ENCODE results near the gene ZNRF1.
"Not testable (repeated sequence)": the region's sequence is repeated elsewhere in the genome, so short reads cannot be mapped to it uniquely, and the experiment has no call there.

The ZNRF1 gene

GRCh38 chr16:75081179-75081859 lies 82.5 kb downstream of the ZNRF1 start:
- no peak for DNase-seq

DNA sequence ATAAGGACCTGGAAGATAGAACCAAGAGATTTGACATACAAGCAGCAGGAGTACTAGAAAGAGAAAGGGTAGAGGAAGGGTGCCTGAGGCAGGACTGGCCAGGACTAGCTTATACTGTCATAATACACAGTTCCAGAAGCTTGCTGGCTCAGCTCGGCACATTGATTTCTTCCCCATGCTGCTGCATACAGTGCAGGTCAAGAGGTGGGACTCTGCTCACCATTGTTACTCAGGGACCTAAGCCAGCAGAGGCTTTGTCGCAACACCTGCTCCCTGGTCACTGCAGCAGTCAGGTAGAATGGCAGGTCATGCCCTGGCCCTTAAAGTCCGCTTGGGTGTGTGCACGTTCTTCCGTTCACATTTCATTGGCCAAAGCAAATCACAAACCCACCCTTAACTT lies 85.0 kb downstream of the ZNRF1 start:
- DNase-seq = no peak

- no peak for DNase-seq
Observed at GRCh38 chr16:75085556-75085955, 86.7 kb downstream of the ZNRF1 start.

GRCh38 chr16:75086281-75086680 lies 87.5 kb downstream of the ZNRF1 start:
- DNase-seq = no peak

GRCh38 chr16:75086688-75087374 lies 88.0 kb downstream of the ZNRF1 start:
- DNase-seq = no peak

DNA sequence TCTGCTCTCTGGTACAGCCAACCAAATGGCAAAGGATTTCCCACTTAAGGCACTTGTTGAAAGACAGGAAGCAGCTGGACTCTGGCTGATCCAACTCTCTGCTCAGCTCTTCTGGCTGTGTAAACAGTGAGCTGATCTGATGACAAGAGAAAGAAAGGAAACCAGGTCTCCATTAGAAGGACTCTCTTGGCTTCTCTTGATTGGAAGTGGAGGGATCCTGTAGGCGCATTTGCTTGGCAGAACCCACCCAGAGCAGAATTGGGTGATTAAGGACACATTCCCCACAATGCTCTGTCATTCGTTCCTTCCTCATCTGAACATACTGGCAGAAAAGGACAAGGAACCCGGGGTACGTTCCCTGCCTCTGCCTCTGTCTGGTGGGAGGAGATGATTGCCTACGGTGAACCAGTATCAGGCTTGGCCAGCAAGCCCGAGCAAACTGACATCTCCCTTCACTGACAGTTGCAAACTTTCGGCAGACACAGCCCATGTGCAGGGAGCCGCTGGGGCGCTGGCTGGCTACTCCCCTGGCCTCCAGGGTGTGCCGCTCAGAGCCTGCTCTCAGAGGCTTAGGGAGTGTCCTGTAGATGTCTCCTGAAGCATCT lies 88.7 kb downstream of the ZNRF1 start:
- peak; percentile 82 for DNase-seq

- no peak for DNase-seq
Observed at GRCh38 chr16:75088216-75088615, 89.4 kb downstream of the ZNRF1 start.

DNA sequence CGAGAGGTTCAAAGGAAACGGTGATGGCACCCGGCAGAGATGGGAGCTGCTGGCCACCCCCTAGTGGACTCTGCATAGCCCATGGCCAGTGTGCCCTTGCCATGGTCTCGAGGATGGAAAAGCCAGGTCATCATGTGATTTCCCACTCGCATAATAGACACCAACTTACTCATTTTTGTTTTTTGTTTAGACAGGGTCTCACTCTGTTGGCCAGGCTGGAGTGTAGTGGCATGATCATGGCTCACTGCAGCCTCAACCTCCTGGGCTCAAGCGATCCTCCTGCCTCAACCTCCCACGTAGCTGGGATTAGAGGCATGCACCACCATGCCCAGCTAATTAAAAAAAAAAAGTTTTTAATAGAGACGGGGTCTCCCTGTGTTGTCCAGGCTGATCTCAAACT lies 90.1 kb downstream of the ZNRF1 start:
- DNase-seq = no peak

DNA sequence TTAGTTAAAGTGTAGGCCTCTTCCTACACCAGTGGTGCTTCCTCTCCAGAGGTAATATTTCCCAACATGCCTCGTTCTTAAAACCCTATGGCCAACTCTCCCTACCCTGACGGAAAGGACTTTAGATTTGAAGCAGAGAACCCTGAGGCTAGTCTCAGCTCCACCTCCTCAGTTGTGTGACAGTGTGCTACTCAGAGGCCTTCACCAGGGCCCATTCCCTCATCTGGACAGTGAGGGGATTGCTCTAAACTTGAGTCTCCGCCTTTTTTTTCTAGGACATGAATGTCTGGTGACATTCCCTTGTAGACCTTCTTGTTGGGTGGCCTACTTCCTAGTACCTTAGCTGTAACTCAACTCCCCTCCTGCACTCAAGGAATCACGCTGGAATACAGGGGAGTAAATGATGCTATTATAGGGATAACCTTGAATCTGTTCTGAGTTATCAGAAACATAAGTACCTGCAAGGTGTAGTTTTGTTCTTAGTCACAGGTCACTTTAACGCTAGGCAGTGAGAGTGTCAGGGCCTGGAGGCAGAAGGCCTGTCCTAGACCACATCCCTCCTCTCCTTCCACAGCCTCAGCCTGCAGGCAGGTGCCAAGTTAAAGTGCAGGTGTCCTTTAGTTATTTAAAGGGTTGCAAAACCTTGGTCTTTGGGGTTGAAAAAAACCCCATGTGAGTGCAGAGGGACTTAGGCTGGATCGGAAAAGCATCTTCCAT lies 90.8 kb downstream of the ZNRF1 start:
- no peak for DNase-seq

DNA sequence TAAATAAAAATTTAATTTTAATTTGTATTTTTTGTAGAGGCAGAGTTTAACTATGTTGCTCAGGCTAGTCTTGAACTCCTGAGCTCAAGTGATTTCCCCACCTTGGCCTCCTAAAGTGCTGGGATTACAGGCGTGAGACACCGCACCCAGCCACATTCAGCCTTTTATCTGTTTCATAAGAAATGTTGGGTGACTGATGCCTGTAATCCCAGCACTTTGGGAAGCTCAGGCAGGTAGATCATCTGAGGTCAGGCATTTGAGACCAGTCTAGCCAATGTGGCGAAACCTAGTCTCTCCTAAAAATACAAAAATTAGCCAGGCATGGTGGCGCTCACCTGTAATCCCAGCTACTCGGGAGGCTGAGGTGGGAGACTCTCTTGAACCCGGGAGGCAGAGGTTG lies 92.1 kb downstream of the ZNRF1 start:
- not testable (repeated sequence) for DNase-seq

DNA sequence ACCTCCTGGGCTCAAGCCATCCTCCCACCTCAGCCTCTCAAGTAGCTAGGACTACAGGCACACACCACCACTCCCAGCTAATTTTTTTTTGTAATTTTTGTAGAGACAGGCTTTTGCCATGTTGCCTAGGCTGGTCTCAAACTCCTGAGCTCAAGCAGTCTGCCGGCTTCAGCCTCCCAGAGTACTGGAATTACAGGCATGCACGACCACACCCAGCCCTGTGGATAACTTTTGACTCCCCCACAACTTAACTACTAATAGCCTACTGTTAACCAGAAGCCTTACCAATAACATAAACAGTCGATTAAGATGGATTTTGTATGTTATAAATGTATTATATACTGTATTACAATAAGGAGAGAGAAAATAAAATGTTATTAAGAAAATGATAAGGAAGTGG lies 92.8 kb downstream of the ZNRF1 start:
- not testable (repeated sequence) for DNase-seq

- DNase-seq = no peak
Observed at GRCh38 chr16:75092777-75093176, 94.0 kb downstream of the ZNRF1 start.

GRCh38 chr16:75093598-75094540 lies 95.0 kb downstream of the ZNRF1 start:
- peak; percentile 17 for DNase-seq

DNA sequence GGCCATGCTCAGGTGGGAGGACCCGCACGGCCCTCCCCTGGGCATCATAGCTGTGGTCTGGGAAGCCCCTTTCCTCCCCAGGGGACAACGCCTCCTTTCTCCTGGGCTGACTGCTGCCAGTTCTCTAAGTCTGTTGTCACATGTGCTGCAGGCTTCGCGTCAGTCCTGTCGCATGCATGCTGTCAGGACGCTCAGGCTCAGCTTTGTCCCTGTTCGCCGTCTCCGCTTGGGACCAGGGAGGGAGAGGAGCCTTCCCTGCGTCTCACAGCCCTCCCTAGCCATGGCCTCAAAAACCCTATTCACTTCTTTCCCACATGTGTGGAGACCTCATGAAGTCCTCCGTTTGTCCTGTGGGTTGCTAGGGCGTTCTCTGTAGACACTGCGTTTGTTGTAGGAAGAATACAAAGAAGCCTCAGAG lies 96.4 kb downstream of the ZNRF1 start:
- no peak for DNase-seq

DNA sequence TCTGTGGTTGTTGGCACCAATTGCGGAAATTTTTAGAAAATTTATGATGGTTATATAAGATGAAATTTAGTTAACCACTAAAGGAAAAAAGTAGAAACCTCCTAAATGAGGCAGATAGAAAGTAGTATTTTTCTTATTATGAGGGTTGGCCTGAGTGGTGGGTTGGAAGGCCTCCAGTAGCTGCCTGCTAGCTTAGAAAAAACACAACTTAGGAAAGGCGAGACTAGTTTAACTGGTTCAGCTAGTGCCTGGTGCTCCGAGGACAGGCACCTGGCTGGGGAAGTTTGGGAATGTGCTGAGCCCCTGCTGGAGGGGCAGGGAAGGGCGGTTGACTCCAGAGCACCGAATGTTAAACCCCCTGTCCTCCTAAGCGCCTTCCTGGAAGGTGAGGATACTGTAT lies 97.8 kb downstream of the ZNRF1 start:
- DNase-seq = peak; percentile 34

- DNase-seq = no peak
Observed at GRCh38 chr16:75097191-75097761, 98.5 kb downstream of the ZNRF1 start.

DNA sequence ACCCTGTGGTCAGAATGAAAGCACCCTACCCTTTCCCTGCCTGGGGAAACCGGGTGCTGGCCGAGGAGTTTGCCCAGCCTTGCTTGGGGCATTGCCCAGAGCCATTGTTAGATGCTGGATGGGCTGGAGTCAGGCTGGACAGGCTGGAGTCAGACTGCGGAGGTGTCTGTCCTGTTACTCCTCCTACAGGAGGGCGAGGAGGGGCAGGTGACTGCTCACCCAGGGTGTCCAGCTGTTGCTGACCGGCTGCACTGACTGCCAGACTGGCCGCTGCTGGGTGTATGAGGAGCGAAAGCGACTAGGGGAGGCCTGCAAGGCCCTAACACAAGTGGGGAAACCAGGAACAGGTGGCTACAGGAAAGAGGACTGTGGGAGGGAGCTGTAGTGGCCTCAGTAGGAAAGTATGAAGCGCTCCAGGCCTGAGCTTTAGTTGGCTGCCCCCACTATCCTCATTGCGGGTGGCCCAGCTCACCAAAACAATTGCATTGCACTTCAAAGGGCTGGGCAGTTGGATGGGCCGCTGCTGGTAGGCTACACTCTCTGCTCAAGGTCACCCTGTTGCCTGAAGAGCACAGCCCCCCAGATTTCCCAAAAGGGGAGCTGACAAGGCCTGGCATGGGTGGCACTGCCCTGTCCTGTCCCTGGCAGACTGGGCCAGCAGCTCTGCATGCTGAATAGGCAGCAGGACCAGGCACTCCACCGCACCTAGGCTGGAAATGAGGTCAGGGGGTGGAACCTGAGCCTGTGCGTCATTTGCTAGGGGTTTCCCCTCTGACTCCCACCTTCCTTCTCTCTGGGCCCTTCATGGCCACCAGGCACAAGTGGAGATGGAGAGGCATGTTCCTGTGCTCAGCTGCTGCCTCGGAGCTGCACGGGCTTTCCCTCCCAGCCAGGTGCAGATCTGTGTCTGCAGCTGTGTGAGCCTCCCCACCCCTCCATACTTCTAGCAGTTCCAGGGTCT lies 99.4 kb downstream of the ZNRF1 start:
- DNase-seq = peak; percentile 42

- DNase-seq = no peak
Observed at GRCh38 chr16:75099075-75099667, 100.3 kb downstream of the ZNRF1 start.

GRCh38 chr16:75099738-75100602 lies 101.1 kb downstream of the ZNRF1 start:
- DNase-seq = no peak
